Stimulated activated CD4-positive, alpha-beta T cell treated with anti-CD3 and anti-CD28 coated beads, Interleukin-15, amount 100 ng/mL, for 1 hour (primary cell): Measurements from ENCODE around the gene SNAPC4.

Experiments
- DNase-seq, 2 donors: peaks; one replicate each; pipeline ENCODE4 v3.0.0-alpha.2; 2020; ENCODE audit warnings: low read depth in 1 of 2, low spot score in 1 of 2

Gene SNAPC4

DNA sequence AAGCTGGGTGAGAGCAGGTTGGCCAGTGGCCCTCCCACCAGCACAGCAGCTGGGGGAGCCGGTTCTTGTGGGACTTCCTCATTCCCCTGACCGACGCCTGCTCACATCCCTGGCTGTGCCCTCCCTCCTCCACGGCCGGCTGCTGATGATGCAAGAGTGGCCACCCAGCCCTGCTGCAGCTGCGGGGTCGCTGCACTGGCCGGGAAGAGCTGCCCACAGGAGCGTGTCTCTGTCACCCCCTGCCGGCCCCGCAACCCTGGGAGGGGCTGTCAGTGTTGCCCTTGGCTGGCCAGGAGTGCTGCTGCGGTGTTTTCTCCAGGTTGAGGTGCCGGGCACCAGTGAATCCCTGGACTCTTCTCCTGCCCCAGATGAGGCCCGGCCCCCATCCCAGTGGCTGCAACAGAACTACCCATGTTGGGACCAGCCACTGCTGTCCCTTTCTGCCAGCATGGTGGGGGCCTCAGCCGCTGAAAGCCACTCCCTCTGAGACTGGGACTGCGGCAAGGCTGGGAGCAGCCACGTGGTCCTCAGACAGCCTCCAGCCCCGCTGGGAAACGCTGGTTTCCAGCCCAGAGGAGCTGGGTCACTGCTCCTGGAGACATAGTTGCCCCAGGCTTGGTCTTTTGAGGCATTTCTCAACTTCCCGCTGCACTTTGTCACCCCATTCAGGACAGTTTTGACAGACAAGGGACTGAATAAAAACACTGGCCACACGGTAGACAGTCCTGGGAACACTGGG, 27.2 kb downstream of the SNAPC4 start:
- no peak for DNase-seq

DNA sequence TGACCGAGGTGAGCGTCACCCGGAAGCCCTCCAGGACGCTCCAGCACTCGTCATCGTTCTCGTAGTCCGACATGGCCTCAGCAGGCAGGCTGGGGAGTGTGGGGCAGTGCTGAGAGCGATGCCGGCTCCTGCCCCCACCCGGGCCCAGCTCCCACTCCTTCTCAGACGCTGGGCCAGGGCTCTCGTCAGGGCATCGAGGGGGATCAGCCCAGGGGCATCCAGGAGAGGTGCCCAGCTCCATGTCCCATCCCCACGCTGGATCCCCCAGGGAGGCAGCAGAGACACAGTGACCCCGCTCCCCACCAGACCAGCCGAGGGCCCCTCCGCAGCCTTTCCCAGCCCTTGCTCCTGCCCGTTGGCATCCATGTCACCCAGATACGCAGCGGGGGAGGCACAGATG, 28.0 kb downstream of the SNAPC4 start:
- DNase-seq, result no peak

DNA sequence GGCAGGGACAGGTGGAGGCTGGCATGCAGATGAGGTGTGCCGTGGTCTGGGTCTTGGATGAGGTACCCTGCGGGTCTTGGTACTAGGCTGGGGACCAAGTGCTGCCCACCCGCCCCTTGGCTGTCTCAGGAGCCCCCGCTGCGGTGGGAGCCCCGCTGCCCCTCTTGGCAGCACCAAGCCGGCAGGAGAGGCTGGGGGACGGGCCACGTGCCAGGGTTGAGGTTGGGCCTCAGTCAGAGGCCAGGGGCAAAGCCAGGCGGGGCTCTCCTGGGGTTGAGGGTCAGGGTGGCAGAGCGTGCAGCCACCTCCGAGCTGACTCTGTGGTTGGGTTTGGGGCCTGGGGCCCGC, 28.5 kb downstream of the SNAPC4 start:
- DNase-seq, result no peak

DNA sequence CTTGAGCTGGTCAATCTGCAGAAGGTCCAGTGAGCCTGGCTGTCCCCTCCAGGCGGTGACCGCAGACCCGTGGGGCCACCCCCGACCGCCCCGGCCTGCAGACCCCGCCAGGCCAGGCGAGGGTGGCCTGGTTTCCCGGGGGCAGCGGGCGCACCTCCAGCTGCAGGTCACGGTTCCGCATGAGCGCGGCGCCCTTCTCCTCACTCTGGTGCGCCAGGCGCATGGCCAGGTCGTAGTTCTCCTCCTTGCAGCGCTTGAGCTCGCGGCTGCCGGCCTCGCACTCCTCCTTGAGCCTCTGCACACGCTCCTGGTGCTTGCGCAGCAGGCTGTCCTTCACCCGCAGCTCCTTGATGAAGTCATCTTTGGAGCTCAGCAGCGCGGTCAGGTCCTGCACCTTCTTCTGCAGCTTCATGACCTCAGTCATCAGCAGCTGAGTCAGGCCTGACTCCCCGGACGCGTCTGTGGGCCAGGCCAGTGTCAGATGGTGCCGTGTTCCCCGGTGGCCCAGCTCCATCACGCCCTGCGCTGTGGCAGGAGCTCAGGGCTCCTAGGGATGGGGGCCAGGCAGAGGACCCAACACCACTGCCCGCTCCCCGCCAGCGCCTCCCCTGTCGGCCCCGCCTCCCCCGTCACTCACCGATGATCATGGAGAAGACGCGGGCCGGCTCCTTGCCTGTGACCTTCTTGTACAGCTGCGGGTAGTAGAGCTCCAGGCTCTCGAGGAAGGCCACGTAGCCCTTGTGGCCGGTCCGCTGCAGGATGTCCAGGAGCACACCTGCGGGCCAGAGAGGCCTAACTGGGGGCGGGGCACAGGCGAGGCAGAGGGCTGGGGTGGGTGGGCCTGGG, 29.1 kb downstream of the SNAPC4 start:
- DNase-seq, result no peak

DNA sequence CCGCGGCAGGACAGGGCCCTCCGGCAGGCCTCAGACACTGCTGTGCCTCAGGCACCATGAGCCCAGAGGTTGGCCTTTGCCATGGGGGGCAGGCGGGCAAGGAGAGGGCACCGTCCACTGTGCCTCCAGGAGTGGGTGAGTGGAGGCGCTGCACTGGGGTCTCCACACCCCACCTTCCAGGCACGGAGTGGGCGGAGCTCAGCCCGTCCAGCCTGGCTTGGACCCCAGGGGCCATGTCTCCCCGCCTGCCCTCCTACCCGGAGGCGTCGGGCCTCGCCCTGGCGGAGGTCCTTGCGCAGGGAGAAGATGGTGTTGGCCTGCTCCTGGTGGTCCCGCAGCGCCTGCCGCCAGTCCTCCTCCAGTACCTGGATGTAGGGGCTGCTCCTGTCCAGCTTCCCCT, 29.9 kb downstream of the SNAPC4 start:
- no peak for DNase-seq

DNA sequence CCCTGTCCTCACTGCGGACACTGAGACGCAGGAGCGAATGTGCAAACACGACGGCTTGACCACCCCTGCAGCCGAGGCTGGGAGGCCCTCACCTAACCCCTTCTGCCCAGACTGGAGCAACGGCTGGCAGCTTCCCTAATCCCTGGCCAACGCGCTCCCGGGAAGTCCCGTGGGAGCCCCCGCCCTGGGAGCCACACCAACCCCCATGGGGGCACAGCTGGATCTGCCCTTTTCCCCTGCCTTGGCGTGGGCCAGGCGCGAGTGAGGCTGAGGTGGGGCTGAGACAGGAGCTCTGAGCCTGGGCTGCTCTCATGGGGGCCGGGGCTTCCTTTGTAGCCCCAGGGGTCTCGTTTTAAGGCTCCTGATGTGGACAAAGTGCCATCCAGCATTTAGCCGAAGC, 31.8 kb downstream of the SNAPC4 start:
- DNase-seq, result no peak

DNA sequence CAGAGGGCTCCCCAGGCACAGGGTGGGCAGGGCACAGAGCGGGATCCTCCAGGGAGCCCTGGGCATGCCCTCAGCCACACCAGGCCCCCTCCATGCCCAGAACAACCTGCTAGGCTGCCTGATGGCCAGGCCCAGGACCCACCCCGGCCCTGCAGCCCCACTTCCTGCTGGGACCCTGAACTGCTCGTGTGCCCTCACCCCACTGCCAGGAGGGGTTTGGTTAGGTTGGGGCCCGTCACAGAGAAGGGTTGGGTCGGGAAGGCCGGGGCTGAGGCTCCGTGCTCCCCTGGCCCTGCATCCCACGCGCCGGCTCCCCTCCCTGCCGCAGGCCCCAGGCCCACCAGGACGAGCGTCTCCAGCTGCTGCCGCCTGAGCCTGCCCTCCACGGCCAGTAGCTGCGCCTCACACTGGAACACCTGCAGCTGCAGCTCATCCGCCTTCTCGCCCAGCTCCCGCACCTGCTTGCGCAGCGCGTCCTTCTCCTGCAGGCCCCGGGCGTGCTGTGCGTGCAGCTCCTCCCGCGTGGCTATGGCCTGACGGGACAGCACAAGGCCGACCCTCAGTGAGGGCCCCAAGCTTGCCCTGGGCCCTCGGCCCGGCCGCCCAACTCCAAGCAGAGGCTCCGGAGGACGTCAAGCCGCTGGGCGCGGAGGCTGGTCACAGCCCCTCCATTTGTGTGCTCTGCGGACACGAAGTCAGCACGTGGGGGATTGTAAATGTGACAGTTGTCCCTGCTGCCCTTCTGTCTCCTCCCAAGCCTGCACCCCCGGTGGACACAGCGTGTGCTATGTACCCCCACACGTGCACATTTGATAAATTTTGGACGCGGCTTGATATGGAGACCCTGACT, 32.4 kb downstream of the SNAPC4 start:
- DNase-seq, result no peak

DNA sequence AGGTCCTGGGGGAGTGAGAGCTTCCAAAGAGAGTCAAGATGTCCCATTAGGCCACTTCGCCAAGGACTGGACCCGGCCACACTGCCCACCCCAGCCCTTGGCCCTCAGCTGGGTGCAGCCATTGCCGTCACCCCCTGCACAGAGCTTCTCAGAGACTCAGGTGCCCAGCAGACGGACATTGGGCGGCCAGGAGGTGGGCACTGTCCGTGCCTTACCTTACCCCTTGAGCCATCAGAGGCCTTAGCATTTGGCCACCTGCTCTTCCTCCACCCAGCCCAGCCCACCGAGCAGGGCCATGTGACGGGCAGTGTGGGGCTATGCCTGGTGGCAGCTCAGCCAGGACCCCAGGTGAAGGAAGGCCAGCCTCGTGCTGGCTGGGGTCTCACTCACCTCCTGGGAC, 33.1 kb downstream of the SNAPC4 start:
- DNase-seq, result no peak

DNA sequence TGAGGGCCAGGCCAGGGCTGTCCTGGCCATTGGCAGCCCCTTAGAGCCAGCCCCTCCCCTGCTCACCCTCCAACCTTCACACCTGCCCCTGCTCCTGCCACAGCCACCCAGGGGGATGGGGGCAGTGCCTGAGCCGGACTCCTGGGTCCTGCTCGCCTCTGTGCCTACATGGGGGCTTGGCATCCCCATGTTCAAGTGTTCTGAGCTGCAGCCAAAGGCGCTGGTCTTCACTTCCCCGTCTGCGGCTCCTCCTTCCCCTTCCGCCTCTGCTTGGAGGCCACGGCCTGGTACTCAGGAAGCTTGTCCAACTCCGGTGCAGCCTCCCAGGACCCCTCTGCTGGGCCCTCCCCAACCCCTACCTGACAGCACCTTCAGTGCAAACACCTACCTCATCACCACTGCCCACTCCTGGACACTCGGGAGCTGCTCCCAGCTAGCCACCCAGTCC, 34.2 kb downstream of the SNAPC4 start:
- no peak for DNase-seq

DNA sequence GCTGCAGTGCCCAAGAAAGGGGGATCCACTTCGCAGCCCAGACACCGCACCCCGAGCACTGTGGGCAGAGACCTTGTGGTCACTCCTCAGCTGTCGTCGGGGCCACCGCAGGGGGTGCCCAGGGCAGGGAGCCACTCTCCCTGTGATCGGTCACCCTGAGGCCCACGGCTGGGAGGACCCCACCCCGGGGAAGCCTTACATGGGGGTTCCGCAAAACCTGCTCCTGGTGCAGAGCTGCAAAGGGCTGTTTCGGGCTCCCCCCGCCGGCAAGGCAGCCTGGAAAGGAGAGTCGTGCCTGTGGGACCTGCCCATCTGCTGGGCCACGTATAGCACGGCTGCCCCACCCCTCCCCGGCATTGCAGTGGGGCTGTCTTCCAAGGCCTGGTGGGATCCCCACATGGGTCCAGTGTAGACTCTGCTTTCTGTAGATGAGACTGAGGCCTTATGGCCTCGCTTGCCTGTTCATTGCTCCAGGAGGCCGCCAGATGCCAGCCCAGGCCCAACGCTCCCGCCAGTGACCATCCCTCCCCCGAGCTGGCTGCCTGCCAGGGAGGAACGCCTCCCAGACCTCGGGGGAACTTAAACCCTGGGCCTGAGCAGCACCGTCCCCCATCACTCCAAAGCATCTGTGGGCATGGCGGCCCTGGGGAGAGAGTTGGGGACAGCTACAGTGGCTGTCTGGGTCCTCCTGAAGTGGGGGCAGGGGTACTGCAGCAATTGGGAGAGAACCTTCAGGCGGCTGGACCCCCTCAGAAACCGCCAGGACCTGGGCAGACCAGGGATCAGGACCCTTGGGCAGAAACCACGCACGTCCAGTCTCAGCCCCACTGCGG, 34.8 kb downstream of the SNAPC4 start:
- DNase-seq, result no peak

DNA sequence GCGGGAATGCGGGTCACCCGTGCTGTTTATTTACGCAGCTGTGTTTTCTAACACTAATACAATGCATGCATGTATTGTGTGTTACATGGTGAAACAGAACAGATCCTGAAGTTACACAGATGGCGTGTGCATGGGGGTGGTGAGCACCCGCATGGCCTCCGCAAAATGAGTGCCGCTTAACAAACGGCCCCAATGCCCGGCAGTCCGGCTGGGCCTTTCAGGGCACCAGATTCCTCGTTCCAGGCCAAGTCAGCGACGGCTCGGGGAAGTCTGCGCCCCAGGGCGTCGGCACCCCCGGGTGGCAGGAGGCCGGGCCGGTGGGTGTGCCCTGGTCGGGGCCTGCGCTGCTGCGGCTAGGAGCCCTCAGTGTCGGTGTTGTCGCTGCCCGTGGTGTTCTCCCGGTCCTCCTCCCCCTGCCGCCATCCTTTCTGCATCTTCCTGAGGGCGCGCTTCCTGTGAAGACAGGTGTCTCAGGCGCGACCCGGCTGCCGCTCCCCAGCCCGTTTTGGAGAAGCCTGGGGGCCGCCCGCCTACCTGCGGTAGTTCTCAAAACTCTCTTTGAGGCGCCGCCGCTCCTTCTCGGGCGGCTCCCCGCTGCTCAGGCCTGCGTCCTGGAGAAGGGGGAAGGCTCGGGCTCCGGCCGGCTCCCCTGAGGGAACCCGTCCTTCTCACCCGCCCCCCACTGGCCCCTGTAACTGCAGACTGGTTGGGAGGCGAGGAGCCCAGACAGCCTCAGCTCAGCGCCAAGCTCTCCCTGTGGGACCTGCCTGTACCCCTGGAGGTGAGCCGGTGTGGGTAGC, 35.8 kb downstream of the SNAPC4 start:
- DNase-seq, result no peak

DNA sequence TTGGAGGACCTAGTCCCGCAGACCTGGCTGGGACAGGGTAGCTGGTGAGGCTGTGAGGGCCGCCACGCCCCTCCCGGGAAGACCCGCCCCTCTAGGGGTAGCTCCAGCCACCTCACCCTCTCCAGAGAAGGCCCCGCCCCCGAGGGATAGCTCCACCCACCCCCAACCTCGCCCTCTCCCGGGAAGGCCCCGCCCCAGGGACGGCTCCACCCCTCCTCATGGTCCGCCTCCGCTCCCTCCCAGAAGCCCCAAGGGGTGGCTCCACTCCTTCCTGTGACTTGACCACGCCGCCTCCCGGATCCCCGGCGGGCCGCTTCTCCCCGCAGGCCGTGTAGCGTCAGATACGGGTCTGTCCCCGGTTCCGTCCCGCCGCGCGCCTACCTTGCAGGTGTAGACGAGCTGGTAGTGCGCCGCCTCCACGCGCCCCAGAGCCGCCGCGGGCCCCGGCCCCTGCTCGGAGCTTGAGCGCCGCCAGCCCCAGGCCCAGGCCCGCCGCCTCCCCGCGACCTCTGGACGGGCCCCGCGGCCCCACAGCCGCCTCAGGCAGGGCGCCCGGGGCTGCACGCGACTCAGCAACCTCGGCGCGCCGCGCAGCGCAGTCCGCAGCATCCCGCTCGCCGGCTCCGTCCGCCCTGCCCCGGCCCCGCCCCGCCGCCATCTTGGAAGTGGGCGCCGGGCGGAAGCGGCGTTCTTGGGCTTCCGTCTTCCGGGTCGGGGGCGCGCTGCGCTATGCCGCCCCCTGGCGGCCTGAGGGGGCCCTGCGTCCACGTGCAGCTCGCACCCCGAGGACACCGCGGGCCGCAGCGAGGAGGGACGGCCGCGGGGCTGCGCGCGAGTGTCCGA, 36.6 kb downstream of the SNAPC4 start, which contains the start of gene DNLZ:
Gene DNLZ, minus strand, starts transcription at position 639 of the 843 bp plus-strand sequence. Its CDS starts 30 bp downstream, at position 609.
- DNase-seq, result peak; percentile 84 to 96

DNA sequence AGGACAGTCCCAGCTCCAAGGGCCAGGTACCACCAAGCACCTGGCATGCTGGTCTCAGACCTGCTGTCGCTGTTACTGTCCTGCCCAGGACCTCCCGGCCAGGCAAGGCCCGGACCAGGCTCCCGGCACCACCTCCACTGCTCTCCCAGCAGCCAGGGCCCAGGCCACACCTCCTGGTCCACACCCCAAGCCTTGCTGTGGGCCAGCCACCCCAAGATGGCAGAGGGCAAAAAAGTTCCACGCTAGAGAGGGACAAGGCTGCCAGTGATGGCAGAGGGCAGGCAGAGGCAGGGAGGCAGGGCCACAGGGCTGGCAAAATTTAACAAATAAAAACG, 37.6 kb downstream of the SNAPC4 start:
- DNase-seq, result no peak

DNA sequence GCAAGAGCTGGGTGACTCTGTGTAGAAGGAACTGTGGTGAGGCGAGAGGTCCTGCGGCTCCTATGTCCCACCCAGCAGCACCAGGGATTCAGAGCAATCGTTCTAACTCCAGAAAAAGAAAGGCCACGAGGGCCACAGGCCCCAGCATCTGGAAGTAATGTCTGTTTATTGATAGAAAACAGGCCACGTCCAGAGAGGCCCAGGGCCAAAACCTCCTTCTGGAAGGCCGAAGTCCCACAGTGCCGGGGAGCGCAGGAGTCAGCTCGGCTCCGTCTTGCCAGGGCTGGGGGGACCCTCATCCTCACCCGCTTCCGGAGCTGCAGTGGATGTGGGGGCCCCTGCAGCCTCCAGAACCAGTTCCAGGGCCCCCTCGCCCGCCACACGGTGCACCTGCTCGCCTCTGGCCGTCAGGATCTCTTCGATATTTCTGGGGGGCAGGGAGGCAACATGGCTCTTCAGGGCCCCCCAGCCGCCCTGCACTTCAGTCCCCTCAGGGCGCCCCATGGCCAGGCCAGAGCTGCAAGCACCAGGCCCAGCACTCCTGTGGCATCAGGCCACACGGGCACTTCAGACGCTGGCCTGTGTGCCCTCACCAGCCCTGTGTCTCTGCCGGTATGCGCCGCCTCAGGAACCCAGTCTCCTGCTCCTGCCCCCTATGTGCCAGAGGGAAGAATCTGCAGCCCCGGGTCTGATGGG, 38.1 kb downstream of the SNAPC4 start:
- no peak for DNase-seq

DNA sequence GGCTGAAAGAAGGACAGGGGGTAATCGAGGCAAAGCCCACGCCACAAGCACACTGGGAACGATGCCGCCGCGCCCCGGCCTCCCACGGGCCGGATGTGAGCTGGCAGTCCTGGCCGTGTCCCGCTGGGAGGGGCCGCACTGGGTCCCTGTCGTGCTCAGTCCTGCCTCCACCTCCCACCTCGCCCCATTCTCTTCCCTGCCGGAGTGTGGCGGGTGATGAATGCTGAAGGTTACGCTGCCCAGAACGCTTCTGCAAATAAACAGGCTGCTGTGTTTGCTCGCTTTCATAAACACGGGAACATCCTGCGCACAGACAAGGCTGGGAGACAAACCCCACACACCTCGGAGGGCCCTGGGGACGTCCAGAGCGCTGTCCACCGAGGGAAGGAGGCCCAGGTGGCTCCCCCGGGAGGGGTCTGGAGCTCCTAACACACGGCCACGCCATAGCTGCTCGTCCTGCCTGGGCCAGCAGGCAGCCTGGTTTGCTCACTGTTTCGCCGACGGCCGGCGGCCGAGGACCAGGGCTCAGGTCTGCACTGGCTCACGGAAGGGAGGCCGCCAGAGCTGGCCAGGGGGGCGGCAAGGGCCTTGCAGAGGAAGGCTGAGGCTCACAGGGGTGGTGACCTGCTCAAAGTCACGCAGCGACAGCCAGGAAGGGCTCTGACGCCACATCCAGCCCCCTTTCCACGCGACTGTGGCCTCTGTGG, 38.8 kb downstream of the SNAPC4 start:
- DNase-seq, result no peak

DNA sequence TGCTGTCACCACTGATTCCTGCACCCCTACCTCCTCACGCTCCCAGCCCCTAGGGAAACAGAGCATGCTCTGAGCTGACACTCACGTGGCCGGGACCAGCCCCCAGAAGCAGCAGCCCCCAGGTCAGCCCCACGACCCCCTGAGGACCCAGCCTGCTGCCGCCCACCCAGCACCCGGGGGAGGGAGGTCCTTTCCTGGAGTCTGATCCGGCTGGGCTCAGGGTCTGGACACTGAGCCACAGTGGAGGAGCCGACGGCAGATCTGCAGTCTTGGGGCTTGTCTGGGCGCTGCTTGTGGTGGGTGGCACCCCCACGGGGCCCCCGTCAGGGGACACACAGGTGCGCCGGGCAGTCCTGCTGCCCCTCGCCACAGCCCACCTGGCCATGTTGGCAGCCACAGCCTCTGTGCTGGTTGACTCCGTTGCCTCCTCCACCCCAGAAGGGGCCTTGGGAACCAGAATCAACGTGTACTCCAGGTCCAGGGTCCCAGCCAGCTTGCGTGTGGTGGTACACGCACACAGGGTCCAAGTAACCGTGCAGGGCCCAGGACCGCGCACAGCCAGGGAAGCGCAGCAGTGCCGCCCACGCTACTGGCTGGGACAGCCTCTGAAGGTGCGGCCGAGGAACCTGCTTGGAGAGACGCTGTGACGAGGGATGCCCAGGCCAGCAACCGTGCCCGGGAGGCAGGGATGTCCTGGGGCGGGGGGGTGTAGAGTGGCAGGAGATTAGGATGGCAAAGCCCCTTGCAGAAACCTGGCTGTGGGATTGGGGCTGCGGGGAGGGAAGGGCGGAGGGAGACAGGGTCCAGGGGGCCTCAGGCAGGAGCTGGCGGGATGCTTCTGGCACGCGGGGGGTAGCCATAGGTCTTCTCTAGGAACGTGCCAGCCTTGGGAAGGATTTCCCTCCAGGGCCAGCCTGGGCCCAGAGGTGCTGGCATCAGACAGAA, 39.9 kb downstream of the SNAPC4 start:
- DNase-seq, result no peak

DNA sequence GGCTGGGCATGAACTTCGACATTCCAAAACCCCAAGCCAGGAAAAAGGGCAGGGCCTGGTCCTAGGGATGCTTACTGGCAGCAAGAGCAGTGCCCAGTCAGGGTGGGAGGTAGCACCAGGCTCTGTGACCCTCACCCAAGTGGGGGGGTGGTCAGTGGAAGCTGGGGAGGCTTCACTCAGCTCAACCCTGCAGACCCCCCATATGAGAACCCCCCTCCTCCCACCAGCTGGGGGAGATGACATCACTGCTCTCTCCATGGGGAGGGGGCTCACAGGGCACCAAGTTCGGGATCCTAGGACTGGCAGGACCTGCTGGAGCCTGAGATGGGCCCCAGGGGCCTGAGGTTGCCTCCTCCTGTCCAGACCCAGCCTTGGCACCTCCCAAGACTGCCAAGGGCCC, 41.1 kb downstream of the SNAPC4 start:
- DNase-seq, result no peak
